Vagina (tissue), 2 donors: ENCODE data around the gene CD9.
"Not testable (repeated sequence)": the region's sequence is repeated elsewhere in the genome, so short reads cannot be mapped to it uniquely, and the experiment has no call there.

Experiments
- CTCF ChIP-seq, 3 experiments: fragments of 450-650 bp in 2 of 3; fragments of 200-600 bp in 1 of 3; sonication (generic) in 1 of 3; IDR thresholded peaks; one replicate each; pipeline ENCODE4 v1.5.1; 2017 to 2019; ENCODE audit warnings: antibody characterized with exemption in 3 of 3, mild to moderate bottlenecking in 2 of 3, moderate library complexity in 2 of 3
- POLR2A ChIP-seq, 2 donors: fragments of 450-650 bp; IDR thresholded peaks; one replicate each; pipeline ENCODE4 v1.6.1; 2017; ENCODE audit warnings: antibody characterized with exemption in 2 of 2, mild to moderate bottlenecking in 2 of 2, moderate library complexity in 2 of 2
- POLR2AphosphoS5 ChIP-seq, 2 donors: sonication (generic); formaldehyde crosslinking; IDR thresholded peaks; one replicate each; pipeline ENCODE4 v1.9.0; 2017; ENCODE audit warnings: antibody characterized with exemption in 2 of 2, mild to moderate bottlenecking in 2 of 2, low read depth in 1 of 2; ENCODE audit not compliant: insufficient read depth in 1 of 2

DNA sequence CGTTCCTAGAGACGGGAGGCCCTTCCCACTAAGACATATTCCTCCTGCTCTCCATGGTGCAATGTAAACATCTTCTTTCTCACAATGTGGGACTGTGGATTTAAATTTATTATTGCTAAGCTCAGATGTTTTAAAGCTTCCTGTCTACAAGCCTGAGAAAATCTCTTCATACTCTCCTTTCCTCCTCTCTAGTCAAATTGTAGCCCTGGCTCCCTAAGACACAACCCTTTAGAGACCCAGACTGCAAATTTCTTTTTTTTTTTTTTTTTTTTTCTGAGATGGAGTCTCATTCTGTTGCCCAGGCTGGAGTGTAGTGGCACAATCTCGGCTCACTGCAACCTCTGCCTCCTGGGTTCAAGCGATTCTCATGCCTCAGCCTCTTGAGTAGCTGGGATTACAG, 9.2 kb downstream of the CD9 start:
- TF ChIP-seq CTCF (IDR thresholded peaks at IDR 0.05); POLR2A (IDR thresholded peaks at IDR 0.05); POLR2AphosphoS5 (IDR thresholded peaks at IDR 0.05; ENCODE audit: insufficient read depth in 1 of 2, low read depth in 1 of 2): not testable (repeated sequence)
